GM12878 (cell line): Measurements from ENCODE around the gene AAMP. TPM values are rescaled to one million over a fixed set of nuclear protein-coding genes. Genes with fewer than 3 reads are reported as not detected.

Experiments used
- ATAC-seq: fragments of 200-7000 bp; cut with Tn5 transposase; 3 replicates; pipeline ENCODE4 v1.9.1; 2020; ENCODE audit warnings: mild to moderate bottlenecking, moderate library complexity
- BruUV-seq: library from RNA; stranded (reverse); fragments of 400-500 nt; replicated peaks from 2 replicates; lab custom pipeline; 2021; lab: Mats Ljungman, UMichigan
- CTCF ChIA-PET: fragments of 300-600 bp; sonication (Branson Sonifier 250); formaldehyde crosslinking; extraction: SDS; loops from one replicate; lab custom pipeline; 2021; ENCODE audit warnings: inconsistent platforms; lab: Yijun Ruan, JAX
- POLR2A ChIA-PET: fragments of 350-600 bp; formaldehyde crosslinking; extraction: SDS; loops from one replicate; lab custom pipeline; 2021; ENCODE audit warnings: inconsistent platforms; lab: Charles Lee
- RAD21 ChIA-PET: fragments of 300-600 bp; sonication (Branson Sonifier 250); formaldehyde crosslinking; loops from one replicate; lab custom pipeline; 2023; ENCODE audit warnings: antibody characterized with exemption; ENCODE audit not compliant: unreplicated experiment; lab: Charles Lee
- SMC1A ChIA-PET: fragments of 300-600 bp; sonication (Branson Sonifier 250); formaldehyde crosslinking; loops from one replicate; lab custom pipeline; 2023; ENCODE audit not compliant: unreplicated experiment, uncharacterized antibody; lab: Charles Lee
- DNase-seq: peaks from one replicate; pipeline ENCODE4 v3.0.0-alpha.2; 2011; ENCODE audit warnings: low read depth, low spot score
- FAIRE-seq: peaks from 3 replicates; lab custom pipeline; 2011; peaks lifted over from hg19 to GRCh38; lab: Jason Lieb, UNC
- H2AFZ ChIP-seq: 2 replicates; pipeline ENCODE4 v1.6.0; 2011; ENCODE audit warnings: low read depth, low read length, control low read depth; ENCODE audit not compliant: control insufficient read depth
- H3K27ac ChIP-seq: 2 replicates; pipeline ENCODE4 v1.5.1; 2011; ENCODE audit warnings: control low read depth; ENCODE audit not compliant: control insufficient read depth, insufficient read depth
- H3K27me3 ChIP-seq, 2 experiments: replicated peaks in 1 of 2; 2 replicates each; pipeline versions ENCODE4 v1.6.0 to v1.6.1; 2011; ENCODE audit warnings: low read length in 1 of 2; ENCODE audit not compliant: control insufficient read depth in 2 of 2, insufficient read depth in 2 of 2
- H3K36me3 ChIP-seq, 2 experiments: 2 replicates each; pipeline ENCODE4 v1.5.1; 2011; ENCODE audit warnings: low read length in 1 of 2; ENCODE audit not compliant: control insufficient read depth in 2 of 2, insufficient read depth in 2 of 2
- H3K4me1 ChIP-seq: 2 replicates; pipeline ENCODE4 v1.6.1; 2011; ENCODE audit warnings: mild to moderate bottlenecking, low read length, moderate library complexity, mixed read lengths; ENCODE audit not compliant: control insufficient read depth, insufficient read depth
- H3K4me2 ChIP-seq: 2 replicates; pipeline ENCODE4 v1.6.0; 2011; ENCODE audit warnings: control low read depth; ENCODE audit not compliant: control insufficient read depth, insufficient read depth
- H3K4me3 ChIP-seq: fragments of 200-600 bp; sonication (generic); 2 replicates; pipeline ENCODE4 v1.5.1; 2016
- H3K79me2 ChIP-seq: 2 replicates; pipeline ENCODE4 v1.6.0; 2011; ENCODE audit warnings: low read length; ENCODE audit not compliant: control insufficient read depth, insufficient read depth
- H3K9ac ChIP-seq: 2 replicates; pipeline ENCODE4 v1.8.0; 2011; ENCODE audit warnings: low read length, control low read depth, mixed read lengths; ENCODE audit not compliant: control insufficient read depth, insufficient read depth
- H3K9me3 ChIP-seq: replicated peaks from 3 replicates; pipeline ENCODE4 v1.5.1; 2011; ENCODE audit warnings: mild to moderate bottlenecking, low read length; ENCODE audit not compliant: control insufficient read depth, insufficient read depth
- H4K20me1 ChIP-seq: 2 replicates; pipeline ENCODE4 v1.6.0; 2011; ENCODE audit not compliant: control insufficient read depth, insufficient read depth
- ATF7 ChIP-seq: fragments of 450-650 bp; IDR thresholded peaks from 2 replicates; pipeline ENCODE4 v1.6.1; 2016; ENCODE audit warnings: low read depth, mild to moderate bottlenecking
- BHLHE40 ChIP-seq, 2 experiments: fragments of 450-650 bp in 1 of 2; IDR thresholded peaks; 2 replicates each; pipeline ENCODE4 v1.6.1; 2011 to 2017; ENCODE audit warnings: low read depth in 2 of 2, borderline replicate concordance in 1 of 2, improper control_type of control experiment in 1 of 2, low read length in 1 of 2, mild to moderate bottlenecking in 1 of 2
- BMI1 ChIP-seq: fragments of 450-650 bp; IDR thresholded peaks from 2 replicates; pipeline ENCODE4 v1.6.1; 2016; ENCODE audit warnings: mild to moderate bottlenecking, moderate library complexity, borderline replicate concordance
- CEBPB ChIP-seq, 2 experiments: fragments of 150-350 bp in 1 of 2; IDR thresholded peaks; 2 replicates each; pipeline ENCODE4 v1.6.1; 2012 to 2014; ENCODE audit warnings: low read depth in 2 of 2, low read length in 2 of 2, borderline replicate concordance in 1 of 2, inconsistent platforms in 1 of 2
- EP300 ChIP-seq, 2 experiments: fragments of 150-350 bp in 1 of 2; IDR thresholded peaks; 2 replicates each; pipeline ENCODE4 v1.6.1; 2011 to 2012; ENCODE audit warnings: low read depth in 2 of 2, low read length in 2 of 2, borderline replicate concordance in 1 of 2, improper control_type of control experiment in 1 of 2, inconsistent platforms in 1 of 2; ENCODE audit not compliant: control insufficient read depth in 1 of 2
- IRF4 ChIP-seq: IDR thresholded peaks from 2 replicates; pipeline ENCODE4 v1.6.1; 2011; ENCODE audit warnings: low read depth, low read length
- JUND ChIP-seq: IDR thresholded peaks from 2 replicates; pipeline ENCODE4 v1.6.1; 2012; ENCODE audit warnings: low read depth, mild to moderate bottlenecking, low read length, improper control_type of control experiment, moderate library complexity
- MTA3 ChIP-seq: IDR thresholded peaks from 2 replicates; pipeline ENCODE4 v1.6.1; 2012; ENCODE audit warnings: low read length, inconsistent platforms, borderline replicate concordance
- NFXL1 ChIP-seq: fragments of 450-650 bp; IDR thresholded peaks from 2 replicates; pipeline ENCODE4 v1.6.1; 2017; ENCODE audit warnings: antibody characterized with exemption, mild to moderate bottlenecking, borderline replicate concordance
- POLR2AphosphoS5 ChIP-seq: IDR thresholded peaks from 2 replicates; pipeline ENCODE4 v1.6.1; 2011; ENCODE audit warnings: mild to moderate bottlenecking, low read length, inconsistent platforms
- SIX5 ChIP-seq: IDR thresholded peaks from 2 replicates; pipeline ENCODE4 v1.6.1; 2011; ENCODE audit warnings: mild to moderate bottlenecking, low read depth, low read length, moderate library complexity; ENCODE audit not compliant: severe bottlenecking
- SMARCA5 ChIP-seq: fragments of 450-650 bp; IDR thresholded peaks from 2 replicates; pipeline ENCODE4 v1.6.1; 2017; ENCODE audit warnings: mild to moderate bottlenecking
- SP1 ChIP-seq: IDR thresholded peaks from one replicate; pipeline ENCODE4 v1.6.1; 2011; ENCODE audit warnings: low read depth, low read length
- WRNIP1 ChIP-seq: IDR thresholded peaks from 2 replicates; pipeline ENCODE4 v1.6.1; 2011; ENCODE audit warnings: low read depth, low read length, improper control_type of control experiment, borderline replicate concordance
- ZBTB4 ChIP-seq: fragments of 450-650 bp; formaldehyde crosslinking; IDR thresholded peaks from 2 replicates; pipeline ENCODE4 v1.4.0; 2022; ENCODE audit warnings: mild to moderate bottlenecking, moderate library complexity
- WGBS: methylation state at CpG from one replicate; pipeline ENCODE4 v1.1.6; 2016; ENCODE audit warnings: low lambda C conversion rate; ENCODE audit not compliant: insufficient replicate concordance, insufficient coverage; ENCODE audit errors: missing lambda C conversion rate; 5-methylcytosine and 5-hydroxymethylcytosine counted together
- in situ Hi-C: fragments of 300-500 bp; cut with MboI; formaldehyde crosslinking; loops from 9 replicates; pipeline ENCODE4 v1.14.3; 2018; ENCODE audit warnings: mixed read lengths
- intact Hi-C: fragments of 100-400 bp; cut with micrococcal nuclease; formaldehyde crosslinking; loops from one replicate; pipeline ENCODE4 v1.14.2; 2022; ENCODE audit not compliant: unreplicated experiment
- polyA plus RNA-seq, 11 experiments: library from polyadenylated mRNA; depleted of rRNA in 4 of 11; unstranded in 6 of 11; stranded (reverse) in 5 of 11; fragments of >200 nt; fragmentation: Nextera tagmentation in 4 of 11; fragmentation: Illumina TruSeq in 1 of 11; extraction: Ambion mirVana in 4 of 11; extraction: Trizol in 1 of 11; gene quantifications; 1 replicate in 1 of 11; 2 replicates in 10 of 11; pipeline versions ENCODE4 v1.2.1 to v1.2.3, GENCODE V29; 2011 to 2016; ENCODE audit warnings: inconsistent platforms in 2 of 11, missing spikeins in 2 of 11, low read depth in 1 of 11
- total RNA-seq, 4 experiments: library from RNA; depleted of rRNA in 3 of 4; stranded (reverse); fragments of >200 nt in 3 of 4; fragmentation: Illumina TruSeq in 1 of 4; extraction: Trizol in 1 of 4; gene quantifications; 2 replicates each; pipeline versions ENCODE4 v1.2.1 to v1.2.3, GENCODE V29; 2013 to 2021
- TF ChIP-seq, protein P1 (sequence below): fragments of 150-350 bp; IDR thresholded peaks from 2 replicates; pipeline ENCODE4 v1.6.1; 2014; ENCODE audit warnings: mild to moderate bottlenecking, low read depth, low read length
- TF ChIP-seq, protein P2 (sequence below): fragments of 450-650 bp; IDR thresholded peaks from 2 replicates; pipeline ENCODE4 v1.6.1; 2014; ENCODE audit warnings: mild to moderate bottlenecking

Gene AAMP
- total and polyA plus RNA-seq, 10 of the 15 experiments (the other 5 are each of a cell fraction or from before 2014, with no cell fraction given) = 4.4 to 140 (median 81.9) TPM

DNA sequence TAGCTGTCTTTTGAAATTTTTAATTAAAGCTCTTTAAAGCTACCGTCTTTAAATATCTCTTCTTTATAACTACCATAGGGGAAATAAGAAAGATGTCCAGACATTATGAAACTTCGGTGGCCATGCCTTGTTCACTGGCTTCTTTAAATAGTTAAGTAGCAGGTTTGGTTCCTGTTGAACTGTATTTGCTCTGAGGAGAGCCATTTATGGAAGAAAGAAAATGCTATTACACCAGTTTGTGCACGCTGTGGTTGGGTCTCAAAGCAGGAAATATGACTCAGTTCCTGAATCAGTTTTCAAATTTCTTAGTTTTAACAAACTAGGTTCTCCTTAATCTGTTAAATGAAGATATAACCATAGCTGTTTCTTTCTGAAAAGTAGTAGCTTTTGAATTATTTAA lies 40.7 kb downstream of the AAMP start:
- in situ Hi-C loops (no loop called here), intact Hi-C loops (loop anchor here (1.0 kb wide), 1 partner anchor 11 kb away; no protein-coding TSS in a partner anchor)
- Histone ChIP-seq H3K27ac (peak overlapping the region; percentile 82), H3K4me1 (peaks cover 26% of the 10 kb centered on the region), H4K20me1 (peaks cover 8% of the 10 kb centered on the region), H3K27me3 (no peaks in the 10 kb centered on the region), H3K4me2 (peak overlapping the region; percentile 75; the same call in 1 of the 2 replicates), H3K9ac (no peak overlapping the region), H3K9me3 (no peaks in the 10 kb centered on the region), H3K4me3 (peak overlapping the region; percentile 21), H3K36me3 (peaks cover 11 to 43% of the 10 kb centered on the region in 2 experiments), H3K79me2 (peaks cover 41% of the 10 kb centered on the region), H2AFZ (no peak overlapping the region)
- POLR2A ChIA-PET = interaction anchor here (0.6 to 6.6 kb wide), 7 partner anchors 9 to 133 kb away, joined by 3 to 98 read pairs (median 3); partner anchors contain the start of gene ARPC2
- DNase-seq (peak; percentile 88), FAIRE-seq (peak; percentile 73), ATAC-seq (peak; percentile 93)
- BruUV-seq = no TSS peak
- 0% methylated on average over 3 of the region's 3 CpGs for WGBS
- CTCF ChIA-PET = interaction anchor here (0.6 to 3.6 kb wide), 11 partner anchors 9 to 128 kb away, joined by 3 to 58 read pairs (median 4); partner anchors contain the start of gene CATIP
- RAD21 ChIA-PET = interaction anchor here (0.8 to 4.6 kb wide), 8 partner anchors 10 to 168 kb away, joined by 3 to 84 read pairs (median 6); partner anchors contain the start of genes AAMP, ARPC2 and PNKD
- SMC1A ChIA-PET = interaction anchor here (0.9 to 4.0 kb wide), 8 partner anchors 9 to 61 kb away, joined by 3 to 73 read pairs (median 8); partner anchors contain the start of genes AAMP, ARPC2 and PNKD
- TF ChIP-seq IRF4 (peak; percentile 66; the same call in 1 of the 2 replicates), EP300 (IDR thresholded peaks at IDR 0.05; ENCODE audit: borderline replicate concordance in 1 of 2, control insufficient read depth in 1 of 2, low read depth in 2 of 2, low read length in 2 of 2) (no peak), SP1 (no peak), SMARCA5 (no peak), ATF7 (peak; percentile 75), SIX5 (no peak), BMI1 (no peak), NFXL1 (no peak), ZBTB4 (CRISPR knock-in tag) (no peak), WRNIP1 (no peak), CEBPB (IDR thresholded peaks at IDR 0.05; ENCODE audit: borderline replicate concordance in 1 of 2, low read depth in 2 of 2, low read length in 2 of 2) (no peak), MTA3 (peak; percentile 75; the same call in 1 of the 2 replicates), BHLHE40 (IDR thresholded peaks at IDR 0.05; ENCODE audit: borderline replicate concordance in 1 of 2, low read depth in 2 of 2, low read length in 1 of 2) (peak; percentile 37 to 64; a peak in 1 of 4 replicates), POLR2AphosphoS5 (no peak), JUND (0 out of 2 replicates have a peak, but pooled peaks have one; percentile 51)
- TF ChIP-seq, protein P1, sequence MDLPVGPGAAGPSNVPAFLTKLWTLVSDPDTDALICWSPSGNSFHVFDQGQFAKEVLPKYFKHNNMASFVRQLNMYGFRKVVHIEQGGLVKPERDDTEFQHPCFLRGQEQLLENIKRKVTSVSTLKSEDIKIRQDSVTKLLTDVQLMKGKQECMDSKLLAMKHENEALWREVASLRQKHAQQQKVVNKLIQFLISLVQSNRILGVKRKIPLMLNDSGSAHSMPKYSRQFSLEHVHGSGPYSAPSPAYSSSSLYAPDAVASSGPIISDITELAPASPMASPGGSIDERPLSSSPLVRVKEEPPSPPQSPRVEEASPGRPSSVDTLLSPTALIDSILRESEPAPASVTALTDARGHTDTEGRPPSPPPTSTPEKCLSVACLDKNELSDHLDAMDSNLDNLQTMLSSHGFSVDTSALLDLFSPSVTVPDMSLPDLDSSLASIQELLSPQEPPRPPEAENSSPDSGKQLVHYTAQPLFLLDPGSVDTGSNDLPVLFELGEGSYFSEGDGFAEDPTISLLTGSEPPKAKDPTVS = no peak
- TF ChIP-seq, protein P2, sequence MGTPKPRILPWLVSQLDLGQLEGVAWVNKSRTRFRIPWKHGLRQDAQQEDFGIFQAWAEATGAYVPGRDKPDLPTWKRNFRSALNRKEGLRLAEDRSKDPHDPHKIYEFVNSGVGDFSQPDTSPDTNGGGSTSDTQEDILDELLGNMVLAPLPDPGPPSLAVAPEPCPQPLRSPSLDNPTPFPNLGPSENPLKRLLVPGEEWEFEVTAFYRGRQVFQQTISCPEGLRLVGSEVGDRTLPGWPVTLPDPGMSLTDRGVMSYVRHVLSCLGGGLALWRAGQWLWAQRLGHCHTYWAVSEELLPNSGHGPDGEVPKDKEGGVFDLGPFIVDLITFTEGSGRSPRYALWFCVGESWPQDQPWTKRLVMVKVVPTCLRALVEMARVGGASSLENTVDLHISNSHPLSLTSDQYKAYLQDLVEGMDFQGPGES = no peak
